ENCODE data around the gene STAB2.

STAB2 gene

GRCh38 chr12:103586791-103587370 is at the start of gene STAB2:
STAB2 (plus strand) TSS chr12:103587273; CDS start chr12:103587477, 204 bp downstream.
- no peak for DNase-seq (ENCODE audit: low spot score)

- no peak for DNase-seq (ENCODE audit: low spot score)
Measured at GRCh38 chr12:103538397-103538796, 48.7 kb upstream of the STAB2 start.

- no peak for DNase-seq (ENCODE audit: low spot score)
Measured at GRCh38 chr12:103540319-103540718, 46.8 kb upstream of the STAB2 start.

GRCh38 chr12:103542078-103542477 is 45.0 kb upstream of the STAB2 start:
- DNase-seq (ENCODE audit: low spot score), result no peak

GRCh38 chr12:103546959-103547358 is 40.1 kb upstream of the STAB2 start:
- no peak for DNase-seq (ENCODE audit: low spot score)

GRCh38 chr12:103547376-103547775 is 39.7 kb upstream of the STAB2 start:
- DNase-seq (ENCODE audit: low spot score), result no peak

- no peak for DNase-seq (ENCODE audit: low spot score)
Measured at GRCh38 chr12:103547929-103548328, 39.1 kb upstream of the STAB2 start.

GRCh38 chr12:103548622-103549601 is 38.2 kb upstream of the STAB2 start:
- DNase-seq (ENCODE audit: low spot score), result peak; percentile 66

- DNase-seq (ENCODE audit: low spot score), result no peak
Measured at GRCh38 chr12:103556890-103557627, 30.0 kb upstream of the STAB2 start.

GRCh38 chr12:103557628-103558010 is 29.5 kb upstream of the STAB2 start:
- no peak for DNase-seq (ENCODE audit: low spot score)

GRCh38 chr12:103558879-103559278 is 28.2 kb upstream of the STAB2 start:
- DNase-seq (ENCODE audit: low spot score), result no peak

- DNase-seq (ENCODE audit: low spot score), result peak; percentile 90
Measured at GRCh38 chr12:103560604-103561101, 26.4 kb upstream of the STAB2 start.

- DNase-seq (ENCODE audit: low spot score), result no peak
Measured at GRCh38 chr12:103561174-103561573, 25.9 kb upstream of the STAB2 start.

- DNase-seq (ENCODE audit: low spot score), result no peak
Measured at GRCh38 chr12:103566398-103566797, 20.7 kb upstream of the STAB2 start.

- DNase-seq (ENCODE audit: low spot score), result no peak
Measured at GRCh38 chr12:103569278-103569677, 17.8 kb upstream of the STAB2 start.

GRCh38 chr12:103571286-103571685 is 15.8 kb upstream of the STAB2 start:
- no peak for DNase-seq (ENCODE audit: low spot score)

- no peak for DNase-seq (ENCODE audit: low spot score)
Measured at GRCh38 chr12:103572312-103573045, 14.6 kb upstream of the STAB2 start.

GRCh38 chr12:103573185-103573584 is 13.9 kb upstream of the STAB2 start:
- no peak for DNase-seq (ENCODE audit: low spot score)

- DNase-seq (ENCODE audit: low spot score), result no peak
Measured at GRCh38 chr12:103578926-103579325, 8.1 kb upstream of the STAB2 start.

GRCh38 chr12:103580026-103580425 is 7.0 kb upstream of the STAB2 start:
- DNase-seq (ENCODE audit: low spot score), result no peak

- no peak for DNase-seq (ENCODE audit: low spot score)
Measured at GRCh38 chr12:103583008-103583407, 4.1 kb upstream of the STAB2 start.

- peak; percentile 10 for DNase-seq (ENCODE audit: low spot score)
Measured at GRCh38 chr12:103586132-103586531, 941 bp upstream of the STAB2 start.

All from GM03348 (cell line).